Hepatocyte (in vitro differentiated cells): Measurements from ENCODE around the gene NEDD4L.

ENCODE experiments used
- EZH2 ChIP-seq: fragments of 200-600 bp; sonication (generic); IDR thresholded peaks from 2 replicates; pipeline ENCODE4 v1.6.1; 2016; ENCODE audit warnings: antibody characterized with exemption, mild to moderate bottlenecking, borderline replicate concordance
- TF ChIP-seq, protein P1 (sequence below): fragments of 200-600 bp; sonication (generic); IDR thresholded peaks from 2 replicates; pipeline ENCODE4 v1.5.1; 2016; ENCODE audit warnings: antibody characterized with exemption, mild to moderate bottlenecking; ENCODE audit not compliant: poor library complexity

DNA sequence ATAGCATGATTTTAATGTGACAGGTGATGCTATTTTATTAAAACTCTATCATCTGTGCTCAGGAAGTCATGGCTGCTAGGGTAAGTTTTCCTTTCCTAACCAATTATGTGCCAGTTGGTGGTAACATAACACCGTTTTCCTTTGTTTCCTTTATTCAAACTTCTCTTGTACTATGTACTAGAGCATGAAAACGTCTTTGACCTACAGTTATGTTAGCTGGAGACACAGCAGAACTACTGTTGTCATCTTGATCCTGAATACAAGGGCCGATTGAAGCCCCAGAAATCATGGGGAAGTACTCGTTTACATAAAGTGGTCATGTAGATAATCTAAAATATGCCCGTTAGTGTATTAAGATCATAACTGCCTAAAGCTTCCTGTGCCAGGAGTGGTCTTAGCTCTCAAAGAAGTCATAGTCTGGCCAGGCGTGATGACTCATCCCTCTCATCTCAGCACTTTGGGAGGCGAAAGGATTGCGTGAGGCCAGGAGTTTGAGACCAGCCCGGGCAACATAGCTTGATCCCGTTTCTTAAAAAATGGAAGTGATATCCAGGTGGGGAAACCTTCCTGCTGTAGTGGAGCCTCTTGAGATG lies 20.5 kb downstream of the NEDD4L start:
- TF ChIP-seq, protein P1, sequence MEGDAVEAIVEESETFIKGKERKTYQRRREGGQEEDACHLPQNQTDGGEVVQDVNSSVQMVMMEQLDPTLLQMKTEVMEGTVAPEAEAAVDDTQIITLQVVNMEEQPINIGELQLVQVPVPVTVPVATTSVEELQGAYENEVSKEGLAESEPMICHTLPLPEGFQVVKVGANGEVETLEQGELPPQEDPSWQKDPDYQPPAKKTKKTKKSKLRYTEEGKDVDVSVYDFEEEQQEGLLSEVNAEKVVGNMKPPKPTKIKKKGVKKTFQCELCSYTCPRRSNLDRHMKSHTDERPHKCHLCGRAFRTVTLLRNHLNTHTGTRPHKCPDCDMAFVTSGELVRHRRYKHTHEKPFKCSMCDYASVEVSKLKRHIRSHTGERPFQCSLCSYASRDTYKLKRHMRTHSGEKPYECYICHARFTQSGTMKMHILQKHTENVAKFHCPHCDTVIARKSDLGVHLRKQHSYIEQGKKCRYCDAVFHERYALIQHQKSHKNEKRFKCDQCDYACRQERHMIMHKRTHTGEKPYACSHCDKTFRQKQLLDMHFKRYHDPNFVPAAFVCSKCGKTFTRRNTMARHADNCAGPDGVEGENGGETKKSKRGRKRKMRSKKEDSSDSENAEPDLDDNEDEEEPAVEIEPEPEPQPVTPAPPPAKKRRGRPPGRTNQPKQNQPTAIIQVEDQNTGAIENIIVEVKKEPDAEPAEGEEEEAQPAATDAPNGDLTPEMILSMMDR = no peak
- TF ChIP-seq EZH2 = no peak
